ENCODE data around the gene SLC6A16. TPM values are rescaled to one million over a fixed set of nuclear protein-coding genes. Genes with fewer than 3 reads are reported as not detected.
"Not testable (repeated sequence)": the region's sequence is repeated elsewhere in the genome, so short reads cannot be mapped to it uniquely, and the experiment has no call there.

Gene SLC6A16
- 0.27 TPM in 1 of 2 replicates, not detected in the other for total RNA-seq
- polyA plus RNA-seq: 0.27 and 1.1 TPM in 2 replicates

DNA sequence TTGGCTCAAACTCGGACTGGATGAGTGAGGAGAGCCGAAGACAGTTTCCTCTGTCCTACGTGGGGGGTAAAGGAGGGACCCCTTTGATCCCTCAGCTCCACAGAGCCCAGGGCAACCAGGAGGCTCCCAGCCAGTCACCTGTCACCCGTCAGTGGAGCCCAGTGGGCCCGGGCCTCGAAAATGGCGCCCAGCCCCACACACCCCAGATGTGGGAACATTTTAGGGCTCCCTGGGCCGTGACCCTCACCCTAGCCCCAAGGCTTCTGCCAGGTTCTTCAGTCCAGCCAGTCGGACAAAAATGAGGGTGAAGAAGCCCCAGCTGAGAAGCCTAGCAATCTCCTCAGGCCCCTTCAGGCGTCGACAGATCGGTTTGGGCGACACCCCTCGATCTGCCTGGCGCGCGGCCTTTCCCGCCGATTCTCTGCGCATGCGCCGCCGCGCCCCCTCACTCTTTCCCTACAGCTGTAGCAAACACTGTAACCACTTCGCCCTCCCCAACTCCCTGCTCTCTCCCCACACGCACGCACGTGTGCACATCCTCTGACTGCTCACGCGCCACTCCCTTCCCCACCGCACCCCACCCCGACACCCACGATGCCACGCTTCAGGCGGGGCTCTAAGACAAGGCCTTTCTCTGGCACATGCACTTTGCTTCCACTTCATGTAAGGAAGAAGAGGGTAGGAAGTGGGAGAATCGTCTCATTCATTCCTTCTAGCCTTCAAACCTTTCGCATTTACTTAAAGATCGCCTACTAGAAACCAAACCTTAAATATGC, at the start of gene SLC6A16:
TSS of gene SLC6A16 (minus strand) at position 391 of the 776 bp plus-strand sequence. CDS start 13,844 bp downstream, outside the sequence.
- no peaks in the 10 kb centered on the region for H4K20me1 ChIP-seq (ENCODE audit: insufficient read depth, poor library complexity, severe bottlenecking)
- no peaks in the 10 kb centered on the region for H3K9me2 ChIP-seq (replicated peaks; ENCODE audit: insufficient read depth)
- no peak for DNase-seq (ENCODE audit: low spot score)
- H3K9me3 ChIP-seq (ENCODE audit: low read depth): no peaks in the 10 kb centered on the region
- H3K27me3 ChIP-seq: no peaks in the 10 kb centered on the region
- no peaks in the 10 kb centered on the region for H3K79me2 ChIP-seq
- no peak within 1 kb of the TSS for H3K4me3 ChIP-seq
- no peaks in the 10 kb centered on the region for H3K4me1 ChIP-seq (ENCODE audit: insufficient read depth)
- 96% methylated on average over 37 of the region's 38 CpGs for WGBS (ENCODE audit: low lambda C conversion rate, missing lambda C conversion rate)
- no peak within 1 kb of the TSS for H3K27ac ChIP-seq
- H3K4me2 ChIP-seq: no peak within 1 kb of the TSS
- no peaks in the 10 kb centered on the region for H3K36me3 ChIP-seq (replicated peaks; ENCODE audit: insufficient read depth, low read depth)
- TF ChIP-seq EZH2phosphoT487 (IDR thresholded peaks at IDR 0.05; ENCODE audit: low read depth, severe bottlenecking, unreplicated experiment) (no peak), EZH2 (IDR thresholded peaks at IDR 0.05; ENCODE audit: borderline replicate concordance) (no peak)
- TF ChIP-seq, protein P1, sequence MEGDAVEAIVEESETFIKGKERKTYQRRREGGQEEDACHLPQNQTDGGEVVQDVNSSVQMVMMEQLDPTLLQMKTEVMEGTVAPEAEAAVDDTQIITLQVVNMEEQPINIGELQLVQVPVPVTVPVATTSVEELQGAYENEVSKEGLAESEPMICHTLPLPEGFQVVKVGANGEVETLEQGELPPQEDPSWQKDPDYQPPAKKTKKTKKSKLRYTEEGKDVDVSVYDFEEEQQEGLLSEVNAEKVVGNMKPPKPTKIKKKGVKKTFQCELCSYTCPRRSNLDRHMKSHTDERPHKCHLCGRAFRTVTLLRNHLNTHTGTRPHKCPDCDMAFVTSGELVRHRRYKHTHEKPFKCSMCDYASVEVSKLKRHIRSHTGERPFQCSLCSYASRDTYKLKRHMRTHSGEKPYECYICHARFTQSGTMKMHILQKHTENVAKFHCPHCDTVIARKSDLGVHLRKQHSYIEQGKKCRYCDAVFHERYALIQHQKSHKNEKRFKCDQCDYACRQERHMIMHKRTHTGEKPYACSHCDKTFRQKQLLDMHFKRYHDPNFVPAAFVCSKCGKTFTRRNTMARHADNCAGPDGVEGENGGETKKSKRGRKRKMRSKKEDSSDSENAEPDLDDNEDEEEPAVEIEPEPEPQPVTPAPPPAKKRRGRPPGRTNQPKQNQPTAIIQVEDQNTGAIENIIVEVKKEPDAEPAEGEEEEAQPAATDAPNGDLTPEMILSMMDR (IDR thresholded peaks at IDR 0.05; ENCODE audit: poor library complexity): no peak
- no peak within 1 kb of the TSS for H2AFZ ChIP-seq

DNA sequence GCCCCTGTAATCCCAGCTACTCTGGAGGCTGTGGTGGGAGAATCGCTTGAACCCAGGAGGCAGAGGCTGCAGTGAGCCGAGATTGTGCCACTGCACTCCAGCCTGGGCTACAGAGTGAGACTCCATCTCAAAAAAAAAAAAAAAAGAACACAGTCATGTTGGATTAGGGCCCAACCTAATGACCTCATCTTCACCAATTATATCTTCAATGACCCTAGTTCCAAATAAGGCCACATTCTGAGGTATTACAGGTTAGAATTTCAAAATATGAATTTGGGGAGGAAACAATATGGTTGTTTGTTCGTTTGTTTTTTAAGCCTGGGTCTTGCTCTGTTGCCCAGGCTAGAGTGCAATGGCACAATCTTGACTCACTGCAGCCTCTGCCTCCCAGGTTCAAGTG, 48.2 kb upstream of the SLC6A16 start:
- H3K4me2 ChIP-seq; H3K27me3 ChIP-seq; H3K79me2 ChIP-seq; H3K9me3 ChIP-seq (ENCODE audit: low read depth); H3K4me1 ChIP-seq (ENCODE audit: insufficient read depth); H2AFZ ChIP-seq; H3K9me2 ChIP-seq (replicated peaks; ENCODE audit: insufficient read depth); H3K4me3 ChIP-seq; H3K27ac ChIP-seq; DNase-seq (ENCODE audit: low spot score); H4K20me1 ChIP-seq (ENCODE audit: insufficient read depth, poor library complexity, severe bottlenecking); H3K36me3 ChIP-seq (replicated peaks; ENCODE audit: insufficient read depth, low read depth): not testable (repeated sequence)
- 95% methylated on average over 3 of the region's 3 CpGs for WGBS (ENCODE audit: low lambda C conversion rate, missing lambda C conversion rate)

DNA sequence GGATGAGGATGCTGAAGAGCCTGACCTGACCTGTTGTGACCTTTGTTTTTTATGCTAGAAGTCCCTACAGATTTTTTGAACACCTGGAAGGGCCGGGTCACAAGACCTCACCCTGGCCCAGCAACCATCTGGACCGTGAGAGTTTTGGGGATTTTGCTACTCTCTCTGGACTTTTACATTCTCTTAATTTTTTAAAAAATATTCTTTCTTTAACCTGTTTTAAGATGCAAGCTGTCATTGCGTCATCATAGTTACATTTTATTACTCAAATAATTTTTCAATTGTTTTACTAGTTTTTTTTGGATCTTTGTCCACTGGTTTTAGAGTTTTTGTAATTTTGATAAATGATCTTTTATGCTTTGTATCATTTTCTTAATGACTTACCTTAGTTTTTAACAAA, 46.2 kb upstream of the SLC6A16 start:
- Histone ChIP-seq H3K4me1 (ENCODE audit: insufficient read depth) (no peaks in the 10 kb centered on the region), H3K27me3 (no peaks in the 10 kb centered on the region), H3K9me2 (replicated peaks; ENCODE audit: insufficient read depth) (no peaks in the 10 kb centered on the region), H3K27ac (no peak overlapping the region), H3K4me3 (no peak overlapping the region), H4K20me1 (ENCODE audit: insufficient read depth, poor library complexity, severe bottlenecking) (no peaks in the 10 kb centered on the region), H3K9me3 (ENCODE audit: low read depth) (no peaks in the 10 kb centered on the region), H2AFZ (no peak overlapping the region), H3K4me2 (no peak overlapping the region), H3K79me2 (no peaks in the 10 kb centered on the region), H3K36me3 (replicated peaks; ENCODE audit: insufficient read depth, low read depth) (no peaks in the 10 kb centered on the region)
- no peak for DNase-seq (ENCODE audit: low spot score)
- TF ChIP-seq, protein P1 (IDR thresholded peaks at IDR 0.05; ENCODE audit: poor library complexity): no peak
- TF ChIP-seq EZH2phosphoT487 (IDR thresholded peaks at IDR 0.05; ENCODE audit: low read depth, severe bottlenecking, unreplicated experiment) (no peak), EZH2 (IDR thresholded peaks at IDR 0.05; ENCODE audit: borderline replicate concordance) (no peak)
- 92% methylated on average over 3 of the region's 3 CpGs for WGBS (ENCODE audit: low lambda C conversion rate, missing lambda C conversion rate)

DNA sequence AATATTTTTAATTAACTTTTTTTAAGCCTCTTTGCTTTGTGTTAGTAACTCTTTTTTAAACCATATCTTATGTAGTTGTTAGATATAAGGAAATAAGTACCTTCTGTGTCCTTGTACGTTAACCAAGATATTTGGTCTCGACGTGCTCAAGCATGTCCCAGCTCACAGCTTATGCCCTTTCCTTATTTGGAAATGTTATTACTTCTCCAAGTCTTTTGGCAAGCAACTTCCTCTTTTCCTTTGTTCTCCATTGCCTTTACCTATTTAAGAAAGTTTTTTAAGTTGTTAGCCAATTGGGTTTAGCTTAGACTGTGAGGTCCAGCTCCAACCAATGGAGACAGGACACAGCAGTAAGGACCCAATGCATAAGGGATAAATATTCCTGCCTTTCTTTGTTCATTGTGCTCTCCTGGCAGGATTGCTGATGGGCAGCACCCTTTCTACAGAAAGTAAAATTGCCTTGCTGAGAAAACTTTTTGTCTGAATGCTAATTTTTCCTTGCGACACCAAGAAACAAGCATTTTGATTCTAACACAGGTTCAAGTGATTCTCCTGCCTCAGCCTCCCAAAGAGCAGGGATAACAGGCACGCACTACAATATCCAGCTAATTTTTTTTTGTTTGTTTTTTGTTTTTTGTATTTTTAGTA, 43.8 kb upstream of the SLC6A16 start:
- WGBS (ENCODE audit: low lambda C conversion rate, missing lambda C conversion rate): 83% methylated on average over 5 of the region's 5 CpGs

More for the DNA sequence above, 43.8 kb upstream of the SLC6A16 start:
- no peaks in the 10 kb centered on the region for H3K9me2 ChIP-seq (replicated peaks; ENCODE audit: insufficient read depth)
- TF ChIP-seq, protein P1 (IDR thresholded peaks at IDR 0.05; ENCODE audit: poor library complexity): no peak
- TF ChIP-seq EZH2 (IDR thresholded peaks at IDR 0.05; ENCODE audit: borderline replicate concordance): no peak
- no peak for TF ChIP-seq EZH2phosphoT487 (IDR thresholded peaks at IDR 0.05; ENCODE audit: low read depth, severe bottlenecking, unreplicated experiment)
- no peak overlapping the region for H3K4me2 ChIP-seq
- H3K36me3 ChIP-seq (replicated peaks; ENCODE audit: insufficient read depth, low read depth): no peaks in the 10 kb centered on the region
- no peak overlapping the region for H2AFZ ChIP-seq
- H3K79me2 ChIP-seq: no peaks in the 10 kb centered on the region
- no peak for DNase-seq (ENCODE audit: low spot score)
- H3K4me1 ChIP-seq (ENCODE audit: insufficient read depth): no peaks in the 10 kb centered on the region
- H3K27me3 ChIP-seq: no peaks in the 10 kb centered on the region
- H3K4me3 ChIP-seq: no peak overlapping the region
- no peak overlapping the region for H3K27ac ChIP-seq
- no peaks in the 10 kb centered on the region for H3K9me3 ChIP-seq (ENCODE audit: low read depth)
- H4K20me1 ChIP-seq (ENCODE audit: insufficient read depth, poor library complexity, severe bottlenecking): no peaks in the 10 kb centered on the region

Measured in hepatocyte (in vitro differentiated cells).